Measurements from ENCODE around the gene NPIPB6.

Gene NPIPB6

GRCh38 chr16:28298511-28298878 is 64.8 kb downstream of the NPIPB6 start:
- DNase-seq (ENCODE audit: low read depth), result no peak

- DNase-seq (ENCODE audit: low read depth), result no peak
Measured at GRCh38 chr16:28297784-28298510, 65.4 kb downstream of the NPIPB6 start.

GRCh38 chr16:28297308-28297707 is 66.0 kb downstream of the NPIPB6 start:
- DNase-seq (ENCODE audit: low read depth), result no peak

GRCh38 chr16:28295276-28295675 is 68.0 kb downstream of the NPIPB6 start:
- DNase-seq (ENCODE audit: low read depth), result no peak

GRCh38 chr16:28294201-28294600 is 69.1 kb downstream of the NPIPB6 start:
- DNase-seq (ENCODE audit: low read depth), result no peak

- no peak for DNase-seq (ENCODE audit: low read depth)
Measured at GRCh38 chr16:28293601-28293960, 69.7 kb downstream of the NPIPB6 start.

- DNase-seq (ENCODE audit: low read depth), result no peak
Measured at GRCh38 chr16:28292731-28293600, 70.3 kb downstream of the NPIPB6 start.

Measured in GM04504 (cell line).